GM23338 (cell line): ENCODE measurements around the gene LRRC73. TPM values are rescaled to one million over a fixed set of nuclear protein-coding genes. Genes with fewer than 3 reads are reported as not detected.

Experiments
- ATAC-seq: fragments of 200-7000 bp; cut with Tn5 transposase; 3 replicates; pipeline ENCODE4 v1.9.1; 2020
- DNase-seq: peaks from one replicate; pipeline ENCODE4 v3.0.0-alpha.2; 2015; ENCODE audit warnings: low spot score
- H2AFZ ChIP-seq: fragments of 200-600 bp; sonication (generic); 2 replicates; pipeline ENCODE4 v1.8.0; 2016; ENCODE audit warnings: antibody characterized with exemption, mild to moderate bottlenecking, moderate library complexity
- H3F3A ChIP-seq: fragments of 200-600 bp; sonication (generic); replicated peaks from 2 replicates; pipeline ENCODE4 v1.8.0; 2017; ENCODE audit warnings: antibody characterized with exemption, mixed run types, low read depth
- H3K27ac ChIP-seq: fragments of 200-600 bp; sonication (generic); 2 replicates; pipeline ENCODE4 v1.6.1; 2016; ENCODE audit warnings: low read depth
- H3K27me3 ChIP-seq: fragments of 200-600 bp; sonication (generic); 2 replicates; pipeline ENCODE4 v1.8.0; 2016; ENCODE audit warnings: mild to moderate bottlenecking, mixed run types, moderate library complexity; ENCODE audit not compliant: insufficient read depth
- H3K36me3 ChIP-seq: fragments of 200-600 bp; sonication (generic); 2 replicates; pipeline ENCODE4 v1.8.0; 2016; ENCODE audit warnings: mild to moderate bottlenecking; ENCODE audit not compliant: insufficient read depth
- H3K4me1 ChIP-seq: fragments of 200-600 bp; sonication (generic); 2 replicates; pipeline ENCODE4 v1.8.0; 2016; ENCODE audit warnings: mild to moderate bottlenecking, moderate library complexity; ENCODE audit not compliant: insufficient read depth
- H3K4me2 ChIP-seq: fragments of 200-600 bp; sonication (generic); 2 replicates; pipeline ENCODE4 v1.7.1; 2017; ENCODE audit warnings: mixed run types
- H3K4me3 ChIP-seq: fragments of 200-600 bp; sonication (generic); 2 replicates; pipeline ENCODE4 v1.6.1; 2016; ENCODE audit warnings: mixed run types
- H3K79me2 ChIP-seq: fragments of 200-600 bp; sonication (generic); replicated peaks from 2 replicates; pipeline ENCODE4 v1.8.0; 2017; ENCODE audit warnings: mild to moderate bottlenecking; ENCODE audit not compliant: insufficient read depth
- H3K9me2 ChIP-seq: fragments of 200-600 bp; sonication (generic); 2 replicates; pipeline ENCODE4 v1.8.0; 2017; ENCODE audit not compliant: insufficient read depth
- H4K20me1 ChIP-seq: fragments of 200-600 bp; sonication (generic); replicated peaks from 2 replicates; pipeline ENCODE4 v1.8.0; 2017; ENCODE audit warnings: mild to moderate bottlenecking; ENCODE audit not compliant: insufficient read depth
- H3K27ac Mint-ChIP-seq: 2 replicates; pipeline ENCODE4 v1.8.0; 2020; ENCODE audit warnings: inconsistent platforms, mild to moderate bottlenecking, moderate library complexity, mixed read lengths
- H3K27me3 Mint-ChIP-seq: 3 replicates; pipeline ENCODE4 v1.8.0; 2022; ENCODE audit warnings: low read depth, mild to moderate bottlenecking, moderate library complexity, mixed read lengths, inconsistent platforms; ENCODE audit not compliant: insufficient read depth, poor library complexity
- H3K36me3 Mint-ChIP-seq: 3 replicates; pipeline ENCODE4 v1.8.0; 2021; ENCODE audit warnings: low read depth, mild to moderate bottlenecking, inconsistent platforms, moderate library complexity, mixed read lengths
- H3K4me1 Mint-ChIP-seq: 3 replicates; pipeline ENCODE4 v1.8.0; 2020; ENCODE audit warnings: mild to moderate bottlenecking, inconsistent platforms, mixed read lengths
- H3K4me3 Mint-ChIP-seq: 3 replicates; pipeline ENCODE4 v1.8.0; 2021; ENCODE audit warnings: moderate library complexity, mild to moderate bottlenecking, inconsistent platforms, mixed read lengths
- H3K9me3 Mint-ChIP-seq: 3 replicates; pipeline ENCODE4 v1.8.0; 2020; ENCODE audit warnings: moderate library complexity, mild to moderate bottlenecking, inconsistent platforms, mixed read lengths
- CREB1 ChIP-seq: fragments of 250-450 bp; sonication (Bioruptor Pico); IDR thresholded peaks from 2 replicates; pipeline ENCODE4 v1.5.0; 2020; ENCODE audit warnings: low read depth, mild to moderate bottlenecking, moderate library complexity
- EZH2 ChIP-seq: fragments of 200-600 bp; sonication (generic); IDR thresholded peaks from one replicate; pipeline ENCODE4 v1.8.0; 2017; ENCODE audit warnings: antibody characterized with exemption, mild to moderate bottlenecking, low read depth; ENCODE audit not compliant: unreplicated experiment
- EZH2phosphoT487 ChIP-seq: fragments of 200-600 bp; sonication (generic); IDR thresholded peaks from one replicate; pipeline ENCODE4 v1.8.1; 2018; ENCODE audit warnings: antibody characterized with exemption; ENCODE audit not compliant: unreplicated experiment
- JUNB ChIP-seq: IDR thresholded peaks from one replicate; pipeline ENCODE4 v1.6.1; 2016; ENCODE audit warnings: antibody characterized with exemption; ENCODE audit not compliant: unreplicated experiment
- NANOG ChIP-seq: IDR thresholded peaks from 2 replicates; pipeline ENCODE4 v1.6.1; 2016; ENCODE audit warnings: antibody characterized with exemption, borderline replicate concordance
- POLR2AphosphoS5 ChIP-seq: IDR thresholded peaks from 2 replicates; pipeline ENCODE4 v1.6.1; 2016; ENCODE audit warnings: antibody characterized with exemption, low read depth
- REST ChIP-seq: IDR thresholded peaks from one replicate; pipeline ENCODE4 v1.6.1; 2018; ENCODE audit warnings: antibody characterized with exemption; ENCODE audit not compliant: unreplicated experiment
- STAT1 ChIP-seq: IDR thresholded peaks from one replicate; pipeline ENCODE4 v1.6.1; 2016; ENCODE audit warnings: antibody characterized with exemption; ENCODE audit not compliant: unreplicated experiment
- ZNF114 ChIP-seq: fragments of 250-450 bp; sonication (Bioruptor Pico); IDR thresholded peaks from 2 replicates; pipeline ENCODE4 v1.5.0; 2020; ENCODE audit warnings: mild to moderate bottlenecking, moderate library complexity
- ZNF331 ChIP-seq: fragments of 250-450 bp; sonication (Bioruptor Pico); IDR thresholded peaks from 2 replicates; pipeline ENCODE4 v1.5.0; 2020; ENCODE audit warnings: low read depth, mild to moderate bottlenecking, moderate library complexity
- polyA plus RNA-seq: library from polyadenylated mRNA; unstranded; fragments of >200 nt; fragmentation: Nextera tagmentation; extraction: Ambion mirVana; gene quantifications from 2 replicates; pipeline ENCODE4 v1.2.1, GENCODE V29; 2016
- total RNA-seq: library from RNA; depleted of rRNA; stranded (reverse); fragments of >200 nt; shearing (Covaris generic); gene quantifications from 2 replicates; pipeline ENCODE4 v1.2.3, GENCODE V29; 2014
- TF ChIP-seq, protein P1 (sequence below): IDR thresholded peaks from 2 replicates; pipeline ENCODE4 v1.6.1; 2016; ENCODE audit warnings: antibody characterized with exemption
- TF ChIP-seq, protein P2 (sequence below), 2 experiments: fragments of 200-600 bp in 1 of 2; sonication (generic) in 1 of 2; conservative IDR thresholded peaks; 2 replicates each; pipeline versions ENCODE4 v1.5.1 to v1.6.1; 2016 to 2017; ENCODE audit warnings: antibody characterized with exemption in 2 of 2, low read depth in 2 of 2, mild to moderate bottlenecking in 2 of 2, moderate library complexity in 1 of 2

LRRC73 gene
- total and polyA plus RNA-seq, 2 experiments from 2014 or later = 0.26 to 0.59 TPM

- TF ChIP-seq ZNF114 (no peak), ZNF331 (CRISPR knock-in tag) (no peak)
- no peak overlapping the region for H3K27ac Mint-ChIP-seq
- peaks cover 22% of the 10 kb centered on the region for H4K20me1 ChIP-seq
- 0 out of 2 replicates have a peak, but pooled peaks cover 5% of the 10 kb centered on the region for H3F3A ChIP-seq
- H3K79me2 ChIP-seq = no peaks in the 10 kb centered on the region
- peaks cover 1% of the 10 kb centered on the region for H3K27me3 Mint-ChIP-seq
- peaks cover 78% of the 10 kb centered on the region for H3K36me3 ChIP-seq
- no peak overlapping the region for H3K4me3 Mint-ChIP-seq
- no peaks in the 10 kb centered on the region for H3K27me3 ChIP-seq
- ATAC-seq (no peak), DNase-seq (no peak)
- H3K4me3 ChIP-seq = no peak overlapping the region
- H2AFZ ChIP-seq = no peak overlapping the region
- H3K4me2 ChIP-seq = no peak overlapping the region
- peaks cover 84% of the 10 kb centered on the region for H3K36me3 Mint-ChIP-seq
- H3K9me2 ChIP-seq = no peaks in the 10 kb centered on the region
- H3K27ac ChIP-seq = no peak overlapping the region
- no peaks in the 10 kb centered on the region for H3K4me1 Mint-ChIP-seq
- H3K9me3 Mint-ChIP-seq = no peaks in the 10 kb centered on the region
- H3K4me1 ChIP-seq = no peaks in the 10 kb centered on the region
Observed at GRCh38 chr6:43541774-43542471, 31.8 kb upstream of the LRRC73 start.

GRCh38 chr6:43540507-43540906, 30.4 kb upstream of the LRRC73 start:
- Histone ChIP-seq H3K9me2 (no peaks in the 10 kb centered on the region), H3K27me3 (no peaks in the 10 kb centered on the region), H3K79me2 (no peaks in the 10 kb centered on the region), H2AFZ (no peak overlapping the region), H3K36me3 (peaks cover 65% of the 10 kb centered on the region), H3K4me1 (no peaks in the 10 kb centered on the region), H3K4me2 (no peak overlapping the region), H3K27ac (no peak overlapping the region), H4K20me1 (peaks cover 13% of the 10 kb centered on the region), H3F3A (0 out of 2 replicates have a peak, but pooled peaks cover 5% of the 10 kb centered on the region), H3K4me3 (no peak overlapping the region)
- Mint-ChIP-seq H3K36me3 (peaks cover 77% of the 10 kb centered on the region), H3K27ac (no peak overlapping the region), H3K27me3 (peaks cover 1% of the 10 kb centered on the region), H3K9me3 (no peaks in the 10 kb centered on the region), H3K4me3 (no peak overlapping the region), H3K4me1 (no peaks in the 10 kb centered on the region)
- DNase-seq (no peak), ATAC-seq (no peak)
- TF ChIP-seq, protein P1, sequence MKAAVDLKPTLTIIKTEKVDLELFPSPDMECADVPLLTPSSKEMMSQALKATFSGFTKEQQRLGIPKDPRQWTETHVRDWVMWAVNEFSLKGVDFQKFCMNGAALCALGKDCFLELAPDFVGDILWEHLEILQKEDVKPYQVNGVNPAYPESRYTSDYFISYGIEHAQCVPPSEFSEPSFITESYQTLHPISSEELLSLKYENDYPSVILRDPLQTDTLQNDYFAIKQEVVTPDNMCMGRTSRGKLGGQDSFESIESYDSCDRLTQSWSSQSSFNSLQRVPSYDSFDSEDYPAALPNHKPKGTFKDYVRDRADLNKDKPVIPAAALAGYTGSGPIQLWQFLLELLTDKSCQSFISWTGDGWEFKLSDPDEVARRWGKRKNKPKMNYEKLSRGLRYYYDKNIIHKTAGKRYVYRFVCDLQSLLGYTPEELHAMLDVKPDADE = no peak
- TF ChIP-seq, protein P2, sequence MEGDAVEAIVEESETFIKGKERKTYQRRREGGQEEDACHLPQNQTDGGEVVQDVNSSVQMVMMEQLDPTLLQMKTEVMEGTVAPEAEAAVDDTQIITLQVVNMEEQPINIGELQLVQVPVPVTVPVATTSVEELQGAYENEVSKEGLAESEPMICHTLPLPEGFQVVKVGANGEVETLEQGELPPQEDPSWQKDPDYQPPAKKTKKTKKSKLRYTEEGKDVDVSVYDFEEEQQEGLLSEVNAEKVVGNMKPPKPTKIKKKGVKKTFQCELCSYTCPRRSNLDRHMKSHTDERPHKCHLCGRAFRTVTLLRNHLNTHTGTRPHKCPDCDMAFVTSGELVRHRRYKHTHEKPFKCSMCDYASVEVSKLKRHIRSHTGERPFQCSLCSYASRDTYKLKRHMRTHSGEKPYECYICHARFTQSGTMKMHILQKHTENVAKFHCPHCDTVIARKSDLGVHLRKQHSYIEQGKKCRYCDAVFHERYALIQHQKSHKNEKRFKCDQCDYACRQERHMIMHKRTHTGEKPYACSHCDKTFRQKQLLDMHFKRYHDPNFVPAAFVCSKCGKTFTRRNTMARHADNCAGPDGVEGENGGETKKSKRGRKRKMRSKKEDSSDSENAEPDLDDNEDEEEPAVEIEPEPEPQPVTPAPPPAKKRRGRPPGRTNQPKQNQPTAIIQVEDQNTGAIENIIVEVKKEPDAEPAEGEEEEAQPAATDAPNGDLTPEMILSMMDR (conservative IDR thresholded peaks at IDR 0.05; ENCODE audit: low read depth in 2 of 2) = no peak
- no peak for TF ChIP-seq NANOG
- no peak for TF ChIP-seq POLR2AphosphoS5
- no peak for TF ChIP-seq EZH2phosphoT487
- no peak for TF ChIP-seq REST
- no peak for TF ChIP-seq ZNF331 (CRISPR knock-in tag)
- TF ChIP-seq EZH2 = no peak
- TF ChIP-seq JUNB = no peak
- TF ChIP-seq STAT1 = no peak
- no peak for TF ChIP-seq ZNF114
- TF ChIP-seq CREB1 = no peak
